ENCODE results near the gene IL1RL1. TPM values are rescaled to one million over a fixed set of nuclear protein-coding genes. Genes with fewer than 3 reads are reported as not detected.

Gene IL1RL1
- total RNA-seq, 1 experiment from 2014 or later = not detected

- ChIA-PET CTCF (no interaction called here), POLR2A (no interaction called here)
- no peaks in the 10 kb centered on the region for H3K4me1 Mint-ChIP-seq
- peaks cover 5% of the 10 kb centered on the region for H3K36me3 Mint-ChIP-seq
- no peak for ATAC-seq
- peaks cover 48% of the 10 kb centered on the region for H3K9me3 Mint-ChIP-seq
- no peak overlapping the region for H3K27ac Mint-ChIP-seq
- TF ChIP-seq PRRX2 (CRISPR knock-in tag; IDR thresholded peaks at IDR 0.05) (no peak), HMGA2 (CRISPR knock-in tag; IDR thresholded peaks at IDR 0.05) (no peak), TEAD4 (CRISPR knock-in tag; IDR thresholded peaks at IDR 0.05) (no peak), AFF4 (CRISPR knock-in tag; IDR thresholded peaks at IDR 0.05; ENCODE audit: borderline replicate concordance) (no peak), PREB (CRISPR knock-in tag; IDR thresholded peaks at IDR 0.05; ENCODE audit: borderline replicate concordance) (no peak), ZNF396 (CRISPR knock-in tag; IDR thresholded peaks at IDR 0.05; ENCODE audit: borderline replicate concordance) (no peak), ATF1 (CRISPR knock-in tag; IDR thresholded peaks at IDR 0.05) (no peak), GRHL2 (CRISPR knock-in tag; IDR thresholded peaks at IDR 0.05; ENCODE audit: insufficient replicate concordance, severe bottlenecking) (no peak), E2F1 (CRISPR knock-in tag; IDR thresholded peaks at IDR 0.05) (no peak), SOX15 (CRISPR knock-in tag; IDR thresholded peaks at IDR 0.05) (no peak), ARID4B (CRISPR knock-in tag; IDR thresholded peaks at IDR 0.05; ENCODE audit: borderline replicate concordance) (no peak), KAT7 (CRISPR knock-in tag; IDR thresholded peaks at IDR 0.05; ENCODE audit: borderline replicate concordance) (no peak), CTCF (IDR thresholded peaks at IDR 0.05) (no peak), GTF2I (CRISPR knock-in tag; conservative IDR thresholded peaks at IDR 0.05) (no peak), FOXJ3 (CRISPR knock-in tag; IDR thresholded peaks at IDR 0.05; ENCODE audit: borderline replicate concordance) (no peak), EMX1 (CRISPR knock-in tag; IDR thresholded peaks at IDR 0.05) (no peak), ZNF219 (CRISPR knock-in tag; IDR thresholded peaks at IDR 0.05; ENCODE audit: borderline replicate concordance) (no peak), ZNF317 (CRISPR knock-in tag; IDR thresholded peaks at IDR 0.05; ENCODE audit: borderline replicate concordance, low read depth) (no peak), ETV6 (CRISPR knock-in tag; IDR thresholded peaks at IDR 0.05) (no peak)
- H3K4me3 Mint-ChIP-seq = no peak overlapping the region
- no peak for DNase-seq (ENCODE audit: low spot score)
- no peaks in the 10 kb centered on the region for H3K27me3 Mint-ChIP-seq (ENCODE audit: low read depth)
These were observed 7.1 kb downstream of the IL1RL1 start for GRCh38 chr2:102318437-102318836.

Measured in WTC11 (cell line).